Prostate gland (tissue), 2 donors: ENCODE measurements around the gene EHBP1.

Experiments used
- POLR2A ChIP-seq: fragments of 450-650 bp; IDR thresholded peaks from one replicate; pipeline ENCODE4 v1.6.1; 2016; ENCODE audit warnings: antibody characterized with exemption, mild to moderate bottlenecking
- TF ChIP-seq, protein P1 (sequence below), 4 experiments: fragments of 200-600 bp in 2 of 4; fragments of 450-650 bp in 2 of 4; sonication (generic) in 2 of 4; IDR thresholded peaks; 1 replicate in 3 of 4; 2 replicates in 1 of 4; pipeline ENCODE4 v1.5.1; 2016 to 2019; ENCODE audit warnings: antibody characterized with exemption in 4 of 4, mild to moderate bottlenecking in 2 of 4, moderate library complexity in 2 of 4

DNA sequence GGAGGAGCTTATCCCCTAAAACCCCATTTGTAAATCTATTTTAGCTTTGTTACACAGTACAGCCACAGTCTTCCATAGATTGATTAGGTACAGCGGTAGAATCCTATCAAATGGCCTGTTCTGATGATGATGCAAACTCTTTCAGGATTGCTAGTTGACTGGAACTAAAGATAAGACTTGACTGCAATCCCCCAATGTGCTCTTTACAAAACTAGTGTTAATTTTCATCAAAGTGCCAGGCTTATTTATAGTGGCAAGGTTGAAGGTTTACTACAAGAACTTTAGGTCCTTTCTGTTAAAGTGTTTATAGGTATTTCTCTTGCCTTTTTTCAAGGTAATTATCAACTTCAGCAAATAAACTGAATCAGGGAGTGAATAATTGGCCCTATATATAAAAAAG, 336.1 kb downstream of the EHBP1 start:
- TF ChIP-seq, protein P1, sequence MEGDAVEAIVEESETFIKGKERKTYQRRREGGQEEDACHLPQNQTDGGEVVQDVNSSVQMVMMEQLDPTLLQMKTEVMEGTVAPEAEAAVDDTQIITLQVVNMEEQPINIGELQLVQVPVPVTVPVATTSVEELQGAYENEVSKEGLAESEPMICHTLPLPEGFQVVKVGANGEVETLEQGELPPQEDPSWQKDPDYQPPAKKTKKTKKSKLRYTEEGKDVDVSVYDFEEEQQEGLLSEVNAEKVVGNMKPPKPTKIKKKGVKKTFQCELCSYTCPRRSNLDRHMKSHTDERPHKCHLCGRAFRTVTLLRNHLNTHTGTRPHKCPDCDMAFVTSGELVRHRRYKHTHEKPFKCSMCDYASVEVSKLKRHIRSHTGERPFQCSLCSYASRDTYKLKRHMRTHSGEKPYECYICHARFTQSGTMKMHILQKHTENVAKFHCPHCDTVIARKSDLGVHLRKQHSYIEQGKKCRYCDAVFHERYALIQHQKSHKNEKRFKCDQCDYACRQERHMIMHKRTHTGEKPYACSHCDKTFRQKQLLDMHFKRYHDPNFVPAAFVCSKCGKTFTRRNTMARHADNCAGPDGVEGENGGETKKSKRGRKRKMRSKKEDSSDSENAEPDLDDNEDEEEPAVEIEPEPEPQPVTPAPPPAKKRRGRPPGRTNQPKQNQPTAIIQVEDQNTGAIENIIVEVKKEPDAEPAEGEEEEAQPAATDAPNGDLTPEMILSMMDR (IDR thresholded peaks at IDR 0.05) = no peak
- no peak for TF ChIP-seq POLR2A
